Loucy (cell line): ENCODE data around the gene ATAD2B.

Experiments used
- CTCF ChIP-seq: fragments of 200-600 bp; sonication (generic); conservative IDR thresholded peaks from 2 replicates; pipeline ENCODE4 v1.5.1; 2014; ENCODE audit warnings: mild to moderate bottlenecking, antibody characterized with exemption, low read length
- EZH2phosphoT487 ChIP-seq: fragments of 200-600 bp; IDR thresholded peaks from 2 replicates; pipeline ENCODE4 v1.6.1; 2018; ENCODE audit warnings: antibody characterized with exemption, mild to moderate bottlenecking, moderate library complexity, borderline replicate concordance

DNA sequence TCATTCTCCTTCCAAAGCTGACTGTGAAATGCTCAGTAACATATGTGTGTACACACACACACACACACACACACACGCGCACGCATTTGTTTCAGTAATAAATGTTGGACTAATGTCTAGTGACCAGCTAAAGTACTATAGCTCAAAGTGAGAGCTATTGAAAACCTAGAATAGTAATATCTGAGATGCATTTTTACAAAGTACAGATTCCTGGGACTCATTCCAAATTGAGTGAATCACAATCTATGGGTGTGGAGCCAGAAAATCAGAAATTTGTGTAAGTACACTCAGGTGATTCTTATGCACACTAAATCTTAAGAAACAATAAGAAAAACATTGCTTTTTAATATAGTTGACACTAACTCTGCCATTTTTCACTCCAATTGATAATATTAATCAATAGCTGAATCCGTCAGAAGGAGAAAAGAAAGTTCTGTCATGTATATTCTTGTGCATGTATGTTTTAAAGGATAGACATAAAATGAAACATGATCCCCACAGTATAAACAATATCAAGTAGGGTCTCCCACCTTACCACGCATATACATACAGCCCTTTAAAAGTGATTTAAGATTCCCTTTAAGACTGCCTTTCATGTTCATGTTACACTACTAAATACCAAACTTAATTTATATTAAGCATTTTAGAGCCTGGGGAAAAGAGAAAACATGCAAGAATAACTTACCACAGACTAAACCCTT lies 123.5 kb downstream of the ATAD2B start:
- TF ChIP-seq CTCF (no peak), EZH2phosphoT487 (no peak)
